ENCODE data around the gene NOMO2. TPM values are rescaled to one million over a fixed set of nuclear protein-coding genes. Genes with fewer than 3 reads are reported as not detected.

The NOMO2 gene, protein sequence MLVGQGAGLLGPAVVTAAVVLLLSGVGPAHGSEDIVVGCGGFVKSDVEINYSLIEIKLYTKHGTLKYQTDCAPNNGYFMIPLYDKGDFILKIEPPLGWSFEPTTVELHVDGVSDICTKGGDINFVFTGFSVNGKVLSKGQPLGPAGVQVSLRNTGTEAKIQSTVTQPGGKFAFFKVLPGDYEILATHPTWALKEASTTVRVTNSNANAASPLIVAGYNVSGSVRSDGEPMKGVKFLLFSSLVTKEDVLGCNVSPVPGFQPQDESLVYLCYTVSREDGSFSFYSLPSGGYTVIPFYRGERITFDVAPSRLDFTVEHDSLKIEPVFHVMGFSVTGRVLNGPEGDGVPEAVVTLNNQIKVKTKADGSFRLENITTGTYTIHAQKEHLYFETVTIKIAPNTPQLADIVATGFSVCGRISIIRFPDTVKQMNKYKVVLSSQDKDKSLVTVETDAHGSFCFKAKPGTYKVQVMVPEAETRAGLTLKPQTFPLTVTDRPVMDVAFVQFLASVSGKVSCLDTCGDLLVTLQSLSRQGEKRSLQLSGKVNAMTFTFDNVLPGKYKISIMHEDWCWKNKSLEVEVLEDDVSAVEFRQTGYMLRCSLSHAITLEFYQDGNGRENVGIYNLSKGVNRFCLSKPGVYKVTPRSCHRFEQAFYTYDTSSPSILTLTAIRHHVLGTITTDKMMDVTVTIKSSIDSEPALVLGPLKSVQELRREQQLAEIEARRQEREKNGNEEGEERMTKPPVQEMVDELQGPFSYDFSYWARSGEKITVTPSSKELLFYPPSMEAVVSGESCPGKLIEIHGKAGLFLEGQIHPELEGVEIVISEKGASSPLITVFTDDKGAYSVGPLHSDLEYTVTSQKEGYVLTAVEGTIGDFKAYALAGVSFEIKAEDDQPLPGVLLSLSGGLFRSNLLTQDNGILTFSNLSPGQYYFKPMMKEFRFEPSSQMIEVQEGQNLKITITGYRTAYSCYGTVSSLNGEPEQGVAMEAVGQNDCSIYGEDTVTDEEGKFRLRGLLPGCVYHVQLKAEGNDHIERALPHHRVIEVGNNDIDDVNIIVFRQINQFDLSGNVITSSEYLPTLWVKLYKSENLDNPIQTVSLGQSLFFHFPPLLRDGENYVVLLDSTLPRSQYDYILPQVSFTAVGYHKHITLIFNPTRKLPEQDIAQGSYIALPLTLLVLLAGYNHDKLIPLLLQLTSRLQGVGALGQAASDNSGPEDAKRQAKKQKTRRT
- 111 to 117 TPM (median 115 TPM) in 5 replicates for total RNA-seq (2022; extraction: Qiagen RNA extraction; ENCODE audit: low read depth)

DNA sequence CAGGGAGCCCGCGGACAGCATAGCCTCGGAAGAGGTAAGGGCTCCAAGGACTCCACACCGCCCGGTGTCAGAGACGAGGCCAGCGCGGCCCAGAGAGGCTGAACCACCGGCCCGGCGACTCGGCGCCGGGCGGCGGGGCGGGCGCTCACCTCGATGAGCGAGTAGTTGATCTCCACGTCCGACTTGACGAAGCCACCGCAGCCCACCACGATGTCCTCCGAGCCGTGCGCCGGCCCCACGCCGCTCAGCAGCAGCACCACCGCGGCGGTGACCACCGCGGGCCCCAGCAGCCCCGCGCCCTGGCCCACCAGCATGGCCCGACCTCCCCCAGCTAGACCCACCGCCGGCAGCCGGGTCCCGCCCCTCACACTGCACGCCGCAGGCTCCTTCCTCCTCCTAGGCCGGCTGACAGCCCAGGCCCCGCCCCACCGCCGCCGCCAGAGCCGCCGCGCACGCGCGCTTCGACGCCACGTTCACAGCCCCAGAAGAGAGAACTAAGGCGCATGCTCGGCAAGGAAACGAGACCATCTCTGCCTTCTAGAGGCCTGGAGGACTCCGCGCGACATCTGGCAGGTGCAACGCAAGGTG is at the start of gene NOMO2:
TSS of gene NOMO2 (minus strand) at position 371 of the 588 bp plus-strand sequence. CDS start at position 314, 57 bp downstream.

Other genes starting within 250 kb of the NOMO2 start
- gene NPIPA8, start 225.4 kb downstream of the NOMO2 start, total RNA-seq (2022; extraction: Qiagen RNA extraction; ENCODE audit: low read depth): 0.49 to 1.5 TPM (median 1.2 TPM) in 5 replicates
- 2,187 to 2,526 TPM (median 2,316 TPM) in 5 replicates for gene RPS15A, start 228.2 kb upstream of the NOMO2 start, total RNA-seq (2022; extraction: Qiagen RNA extraction; ENCODE audit: low read depth)
- 283 to 443 TPM (median 330 TPM) in 5 replicates for gene ARL6IP1, start 239.5 kb upstream of the NOMO2 start, total RNA-seq (2022; extraction: Qiagen RNA extraction; ENCODE audit: low read depth)